Right cardiac atrium (tissue), 5 donors: ENCODE results near the gene ALCAM. TPM values are rescaled to one million over a fixed set of nuclear protein-coding genes. Genes with fewer than 3 reads are reported as not detected.

Experiments used
- ATAC-seq, 2 donors: fragments of 200-7000 bp; cut with Tn5 transposase; one replicate each; pipeline versions ENCODE4 v1.8.0 to v1.9.1; 2020; ENCODE audit warnings: moderate library complexity in 2 of 2, mild to moderate bottlenecking in 1 of 2
- DNase-seq, 3 donors: peaks; one replicate each; pipeline ENCODE4 v3.0.0-alpha.2; 2020
- H3K27ac ChIP-seq: one replicate; pipeline ENCODE4 v1.5.1; 2013; ENCODE audit warnings: mild to moderate bottlenecking, low read length, control low read depth, moderate library complexity
- H3K27me3 ChIP-seq: one replicate; pipeline ENCODE4 v1.6.1; 2013; ENCODE audit not compliant: control insufficient read depth, insufficient read depth
- H3K4me1 ChIP-seq: one replicate; pipeline ENCODE4 v1.6.1; 2013; ENCODE audit warnings: low read length; ENCODE audit not compliant: control insufficient read depth, insufficient read depth
- H3K4me3 ChIP-seq: one replicate; pipeline ENCODE4 v1.5.1; 2013; ENCODE audit warnings: low read length, control low read depth
- H3K9me3 ChIP-seq: one replicate; pipeline ENCODE4 v1.6.1; 2013; ENCODE audit warnings: low read length; ENCODE audit not compliant: control insufficient read depth
- WGBS: extraction: QIAGEN DNeasy Blood & Tissue Kit; methylation state at CpG from one replicate; pipeline ENCODE4 v1.1.7; 2013; 5-methylcytosine and 5-hydroxymethylcytosine counted together
- intact Hi-C, 4 donors: fragments of 100-400 bp; cut with DNase I; formaldehyde crosslinking; loops; one replicate each; pipeline versions ENCODE4 v1.11.0 to v1.14.0; 2022 to 2023
- polyA plus RNA-seq: library from polyadenylated mRNA; stranded (reverse); fragments of 200-250 nt; gene quantifications from one replicate; pipeline ENCODE4 v1.2.3, GENCODE V29; 2013
- total RNA-seq, 4 donors: library from RNA; stranded (reverse); fragmentation: NEBNext Ultra II Directional; extraction: Animal tissue kit (Norgen Biotek cat#: 25700); gene quantifications; one replicate each; pipeline ENCODE4 v1.2.1, GENCODE V29; 2021
- donor health status: healthy with polysubstance abuse.
- donor health status: DM: no; HTN: yes; CAD: no.
- donor health status: DM: no; HTN: no; CAD: no.
- donor health status: DM: no; HTN: yes; CAD: no; lungs with severe emphysema.
- donor health status: DM: yes; HTN: yes; CAD: no.

ALCAM gene
- total and polyA plus RNA-seq, 5 donors, result 5.3 to 50.9 (median 14.4) TPM

DNA sequence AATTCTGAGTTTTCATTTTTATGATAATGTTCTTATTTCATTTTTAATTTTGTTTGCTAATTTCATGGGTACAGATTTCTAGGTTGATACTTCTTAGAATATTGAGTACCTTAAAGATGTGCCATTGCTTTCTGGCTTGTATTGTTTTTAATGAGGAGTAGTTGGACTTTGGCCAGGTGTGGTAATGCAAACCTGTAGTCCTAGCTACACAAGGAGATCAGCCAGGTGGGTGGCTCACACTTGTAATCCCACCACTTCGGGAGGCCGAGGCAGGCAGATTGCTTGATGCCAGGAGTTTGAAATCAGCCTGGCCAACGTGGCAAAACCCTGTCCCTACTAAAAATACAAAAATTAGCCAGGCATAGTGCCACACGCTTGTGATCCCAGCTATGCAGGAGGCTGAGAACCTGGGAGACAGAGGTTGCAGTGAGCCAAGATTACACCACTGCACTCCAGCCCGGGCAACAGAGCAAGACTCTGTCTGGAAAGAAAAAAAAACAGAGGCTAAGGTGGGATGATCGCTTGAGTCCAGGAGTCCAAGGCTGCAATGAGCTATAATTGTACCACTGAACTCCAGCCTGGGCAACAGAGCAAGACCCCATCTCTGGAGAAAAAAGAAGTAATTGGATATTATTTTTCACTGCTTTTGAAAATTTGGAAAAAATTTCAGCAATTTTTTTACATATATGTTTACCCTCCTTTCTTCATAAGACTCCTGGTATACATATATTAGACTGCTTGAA, 198.0 kb downstream of the ALCAM start:
- H3K4me3 ChIP-seq, result no peak overlapping the region
- no peak overlapping the region for H3K27ac ChIP-seq
- H3K27me3 ChIP-seq, result no peaks in the 10 kb centered on the region
- intact Hi-C loops, result no loop called here
- 80% methylated on average over 6 of the region's 6 CpGs for WGBS
- H3K9me3 ChIP-seq, result no peaks in the 10 kb centered on the region
- ATAC-seq, result no peak
- H3K4me1 ChIP-seq, result no peaks in the 10 kb centered on the region
- peak in 1 of 3 donors; percentile 12 for DNase-seq

DNA sequence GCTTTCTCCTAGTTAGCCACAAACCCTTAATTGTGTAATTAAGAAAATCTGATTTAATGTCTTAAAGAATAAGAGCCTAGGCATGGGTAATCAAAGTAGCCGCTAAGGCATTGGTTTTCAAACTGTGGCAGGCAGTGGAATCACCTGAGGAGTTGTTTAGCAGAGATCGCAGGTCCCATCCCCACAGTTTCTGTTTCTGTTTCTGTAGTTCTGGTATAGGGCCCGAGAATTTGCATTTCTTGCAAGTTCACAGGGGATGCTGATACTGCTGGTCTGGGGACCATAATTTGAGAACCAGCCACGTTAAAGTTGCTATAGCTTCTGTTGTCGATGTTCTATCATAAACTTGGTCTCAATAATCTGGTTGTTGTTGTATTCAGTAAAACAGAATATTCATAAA, 204.3 kb downstream of the ALCAM start:
- 95% methylated on average over 5 of the region's 5 CpGs for WGBS
- no peak overlapping the region for H3K4me3 ChIP-seq
- DNase-seq, result no peak
- intact Hi-C loops, result no loop called here
- no peaks in the 10 kb centered on the region for H3K9me3 ChIP-seq
- H3K4me1 ChIP-seq, result no peaks in the 10 kb centered on the region
- no peak for ATAC-seq
- H3K27me3 ChIP-seq, result no peaks in the 10 kb centered on the region
- no peak overlapping the region for H3K27ac ChIP-seq

DNA sequence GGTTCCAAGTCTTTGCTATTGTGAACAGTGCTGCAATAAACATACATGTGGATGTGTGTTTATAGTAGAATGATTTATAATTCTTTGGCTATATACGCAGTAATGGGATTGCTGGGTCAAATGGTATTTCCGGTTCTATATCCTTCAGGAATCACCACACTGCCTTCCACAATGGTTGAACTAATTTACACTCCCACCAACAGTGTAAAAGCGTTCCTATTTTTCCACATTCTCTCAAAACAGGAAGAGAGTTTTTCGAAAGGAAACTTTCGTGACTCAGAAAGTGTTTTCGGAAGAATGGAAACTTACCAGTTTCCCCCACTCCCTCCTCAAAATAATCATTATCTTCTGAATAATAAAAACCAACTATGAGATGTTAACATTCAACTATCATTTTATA, 205.8 kb downstream of the ALCAM start:
- H3K4me1 ChIP-seq, result no peaks in the 10 kb centered on the region
- ATAC-seq, result no peak
- H3K9me3 ChIP-seq, result no peaks in the 10 kb centered on the region
- no peak for DNase-seq
- intact Hi-C loops, result no loop called here
- H3K27me3 ChIP-seq, result no peaks in the 10 kb centered on the region
- no peak overlapping the region for H3K4me3 ChIP-seq
- H3K27ac ChIP-seq, result no peak overlapping the region
- WGBS, result 72% methylated on average over 6 of the region's 6 CpGs

DNA sequence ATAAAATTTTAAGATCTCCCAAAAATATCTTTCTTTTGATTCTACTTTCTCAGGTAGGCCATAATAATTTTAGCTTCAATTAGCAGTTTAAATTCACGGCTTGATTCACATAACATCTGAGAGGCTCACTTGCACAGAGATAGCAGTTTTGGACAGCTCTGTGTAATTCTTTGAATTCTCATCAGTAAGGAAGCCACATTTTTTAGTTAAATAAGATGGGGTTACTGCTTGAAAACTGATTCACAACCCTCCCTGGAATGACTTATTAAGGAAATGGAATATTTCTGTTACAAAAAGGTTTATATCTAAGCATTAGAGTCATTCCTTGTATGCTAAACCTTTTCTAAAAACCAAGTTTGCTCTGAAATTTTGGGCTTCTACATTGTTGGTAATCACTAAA, 212.7 kb downstream of the ALCAM start:
- H3K27ac ChIP-seq, result no peak overlapping the region

DNA sequence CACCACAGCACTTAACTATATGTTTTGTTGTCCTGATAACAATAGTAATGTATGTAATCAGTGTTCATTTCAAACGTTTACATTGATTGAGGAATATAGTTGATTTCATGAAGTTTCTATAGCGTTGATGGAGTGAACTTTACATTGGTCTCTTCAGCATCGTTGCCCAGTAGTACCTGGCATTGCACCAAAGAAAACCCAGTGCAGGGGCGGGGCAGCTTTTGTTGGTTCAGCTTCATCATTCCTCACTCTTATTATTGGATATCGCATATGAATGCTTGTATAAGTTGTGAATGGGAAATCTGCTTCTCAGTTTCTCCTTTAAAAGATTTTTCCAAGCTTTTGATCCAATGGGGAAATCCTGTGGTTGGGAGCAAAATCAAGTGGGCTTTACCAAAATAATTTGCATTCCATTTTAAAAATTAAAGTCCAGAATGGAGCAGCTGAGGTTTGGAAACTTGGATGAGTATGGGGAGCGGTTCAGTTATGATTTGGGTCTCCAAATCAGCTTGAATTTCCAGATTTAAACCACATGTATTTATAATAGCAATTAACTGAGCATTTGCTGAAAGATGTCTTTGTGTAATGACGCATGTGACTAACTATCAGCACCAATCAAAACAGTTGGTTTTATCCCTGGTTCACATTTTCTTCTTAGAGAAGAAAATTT, 213.7 kb downstream of the ALCAM start:
- intact Hi-C loops, result no loop called here
- DNase-seq (no peak), ATAC-seq (no peak)
- Histone ChIP-seq H3K9me3 (peaks cover 2% of the 10 kb centered on the region), H3K27ac (no peak overlapping the region), H3K27me3 (no peaks in the 10 kb centered on the region), H3K4me3 (no peak overlapping the region), H3K4me1 (no peaks in the 10 kb centered on the region)
- 74% methylated on average over 7 of the region's 7 CpGs for WGBS

More for the DNA sequence above, 212.7 kb downstream of the ALCAM start:
- 57% methylated on average over 1 of the region's 1 CpG for WGBS
- H3K27me3 ChIP-seq, result no peaks in the 10 kb centered on the region
- peaks cover 2% of the 10 kb centered on the region for H3K9me3 ChIP-seq
- H3K4me3 ChIP-seq, result no peak overlapping the region
- ATAC-seq (no peak), DNase-seq (no peak)
- no peaks in the 10 kb centered on the region for H3K4me1 ChIP-seq
- intact Hi-C loops, result no loop called here

DNA sequence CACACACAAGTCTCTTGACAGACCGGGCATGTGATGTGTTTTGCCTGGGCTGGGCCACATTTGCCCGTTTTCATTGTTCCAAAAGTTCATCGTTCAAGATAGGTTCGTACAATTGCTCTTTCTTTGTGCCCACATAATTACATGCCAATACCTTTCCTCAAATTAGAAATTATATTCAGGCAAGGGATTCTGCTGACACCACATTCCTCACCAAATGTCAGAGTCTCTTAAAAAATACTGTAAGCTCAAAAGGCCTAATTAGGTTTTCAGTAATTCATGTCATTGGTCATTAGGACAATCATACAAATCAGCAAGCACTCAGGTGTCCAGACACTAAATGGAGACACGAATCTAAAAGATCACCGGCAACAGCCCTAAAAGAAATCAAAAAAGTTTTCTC, 215.3 kb downstream of the ALCAM start:
- intact Hi-C loops, result no loop called here
- DNase-seq (no peak), ATAC-seq (no peak)
- WGBS, result 88% methylated on average over 6 of the region's 6 CpGs
- Histone ChIP-seq H3K4me1 (no peaks in the 10 kb centered on the region), H3K27me3 (no peaks in the 10 kb centered on the region), H3K27ac (no peak overlapping the region), H3K9me3 (peaks cover 2% of the 10 kb centered on the region), H3K4me3 (no peak overlapping the region)

DNA sequence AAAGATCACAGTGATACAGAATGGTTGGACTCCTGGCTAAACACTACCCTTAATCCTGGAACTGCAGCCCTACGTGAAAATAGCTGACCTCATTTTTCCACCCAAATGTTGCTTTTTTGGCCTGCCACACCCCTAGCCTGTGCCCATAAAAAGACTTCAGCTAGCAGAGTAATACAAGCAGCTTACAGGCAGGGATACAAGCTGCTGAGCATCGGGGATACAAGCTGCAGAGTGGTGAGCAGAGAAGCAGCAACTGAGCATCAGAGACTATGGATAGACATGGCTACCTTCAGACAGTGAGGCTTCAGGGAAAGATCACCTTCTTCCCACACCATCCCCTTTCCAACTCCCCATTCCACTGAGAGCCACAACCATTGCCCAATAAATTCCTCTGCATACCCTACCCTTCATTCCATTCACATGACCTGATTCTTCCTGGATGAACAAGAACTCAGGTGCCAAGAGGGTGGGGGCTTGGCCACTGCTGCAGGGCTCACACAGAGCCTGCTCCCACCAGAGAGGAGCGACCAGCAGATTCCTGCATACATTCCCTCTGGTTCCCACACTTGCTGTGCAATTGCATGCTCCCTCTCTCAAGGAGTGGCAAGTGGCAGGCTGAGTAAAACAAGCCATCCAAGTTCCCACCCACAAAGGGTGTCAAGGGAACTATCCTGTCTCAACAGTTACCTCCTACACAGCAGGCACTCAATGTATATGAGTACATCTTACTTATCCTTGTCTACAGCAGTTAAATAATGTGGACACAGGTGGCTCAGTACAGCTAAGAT, 217.5 kb downstream of the ALCAM start:
- H3K4me1 ChIP-seq, result no peaks in the 10 kb centered on the region
- no peak for ATAC-seq
- peaks cover 2% of the 10 kb centered on the region for H3K9me3 ChIP-seq
- H3K27ac ChIP-seq, result no peak overlapping the region
- intact Hi-C loops, result no loop called here
- H3K27me3 ChIP-seq, result no peaks in the 10 kb centered on the region
- WGBS, result 80% methylated on average over 3 of the region's 3 CpGs
- DNase-seq, result no peak
- H3K4me3 ChIP-seq, result no peak overlapping the region

DNA sequence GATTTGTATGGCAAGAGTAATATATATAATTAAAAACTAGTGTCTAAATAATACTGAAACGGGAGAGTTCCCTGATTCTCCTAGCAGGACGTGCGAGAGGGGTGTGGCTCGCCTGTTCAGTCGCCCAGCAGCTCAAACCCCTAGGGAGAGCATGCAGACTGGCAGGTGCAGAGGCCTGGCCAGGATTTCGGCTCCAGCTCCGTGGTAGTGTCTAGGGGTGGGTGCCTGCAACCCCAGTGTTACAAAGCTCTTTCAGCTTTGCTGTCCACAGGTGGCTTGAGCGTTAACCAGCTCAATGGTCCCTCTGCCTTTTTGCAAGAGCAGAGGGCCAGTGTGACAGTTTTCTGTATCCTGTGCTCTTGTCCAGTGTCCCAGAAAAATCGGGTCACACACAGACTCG, 226.6 kb downstream of the ALCAM start:
- no peak for ATAC-seq
- WGBS, result 89% methylated on average over 10 of the region's 10 CpGs
- H3K27me3 ChIP-seq, result no peaks in the 10 kb centered on the region

DNA sequence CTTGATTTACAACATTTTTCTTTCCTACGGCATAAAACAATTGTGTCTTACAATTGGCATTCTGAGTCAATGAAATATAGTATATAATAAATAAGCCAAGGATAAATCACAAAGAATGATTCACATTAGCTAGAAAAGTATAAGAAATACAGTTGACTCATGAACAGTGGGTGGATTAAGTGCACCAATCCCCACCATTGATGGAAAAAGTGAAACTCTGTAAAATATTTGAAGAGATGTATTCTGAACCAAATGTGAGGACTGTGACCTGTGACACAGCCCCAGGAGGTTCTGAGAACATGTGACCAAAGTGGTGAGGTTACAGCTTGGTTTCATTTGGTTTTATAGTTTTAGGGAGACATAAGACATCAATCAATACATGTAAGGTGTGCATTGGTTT, 227.5 kb downstream of the ALCAM start:
- H3K9me3 ChIP-seq, result no peaks in the 10 kb centered on the region
- intact Hi-C loops, result no loop called here
- 90% methylated on average over 1 of the region's 1 CpG for WGBS

More for the DNA sequence above, 226.6 kb downstream of the ALCAM start:
- DNase-seq, result no peak
- intact Hi-C loops, result no loop called here
- Histone ChIP-seq H3K9me3 (no peaks in the 10 kb centered on the region), H3K27ac (no peak overlapping the region), H3K4me1 (no peaks in the 10 kb centered on the region), H3K4me3 (no peak overlapping the region)

DNA sequence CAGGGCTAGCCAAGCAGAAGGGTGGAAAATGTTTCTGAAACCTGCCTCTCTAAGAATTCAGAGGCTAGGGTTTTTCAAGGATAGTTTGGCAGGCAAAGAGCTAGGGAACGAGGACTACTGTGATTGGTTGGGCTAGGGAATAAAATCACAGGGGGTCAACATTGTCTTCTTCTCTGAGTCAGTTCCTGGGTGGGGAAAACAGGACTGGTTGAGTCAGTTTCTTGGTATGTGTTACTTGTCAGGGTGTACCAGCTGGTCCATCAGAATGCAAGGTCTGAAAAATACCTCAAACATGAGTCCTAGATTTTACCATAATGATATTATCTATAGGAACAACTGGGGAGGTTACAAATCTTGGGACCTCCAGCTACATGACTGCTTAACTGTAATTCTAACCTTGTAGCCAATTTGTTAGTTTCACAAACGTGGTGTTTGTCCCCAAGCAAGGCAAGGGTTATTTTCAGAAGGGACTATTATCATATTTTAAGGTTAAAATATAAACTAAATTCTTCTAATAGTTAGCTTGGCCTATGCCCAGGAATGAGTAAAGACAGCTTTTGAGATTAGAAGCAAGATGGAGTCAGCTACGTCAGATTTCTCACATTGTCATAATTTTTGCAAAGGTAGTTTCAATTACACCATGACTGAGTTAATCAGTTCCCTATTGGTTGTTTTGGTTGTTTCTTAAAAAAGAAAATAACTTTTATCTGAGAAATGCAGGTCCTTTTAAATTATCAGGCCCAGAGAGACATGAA, 231.5 kb downstream of the ALCAM start:
- Histone ChIP-seq H3K4me1 (no peaks in the 10 kb centered on the region), H3K27me3 (no peaks in the 10 kb centered on the region), H3K27ac (no peak overlapping the region), H3K9me3 (no peaks in the 10 kb centered on the region), H3K4me3 (no peak overlapping the region)
- WGBS, result 66% methylated on average over 3 of the region's 3 CpGs
- intact Hi-C loops, result no loop called here
- ATAC-seq (no peak), DNase-seq (no peak)

More for the DNA sequence above, 227.5 kb downstream of the ALCAM start:
- Histone ChIP-seq H3K27ac (no peak overlapping the region), H3K4me3 (no peak overlapping the region), H3K4me1 (no peaks in the 10 kb centered on the region), H3K27me3 (no peaks in the 10 kb centered on the region)
- no peak for ATAC-seq
- no peak for DNase-seq
